ENCODE data around the gene EMILIN3.
A peak's percentile ranks its signal among the peaks of the same experiment; 100 is the strongest.

EMILIN3 gene

GRCh38 chr20:41390889-41391288 is 24.3 kb upstream of the EMILIN3 start:
- DNase-seq: no peak

- DNase-seq: no peak
These were observed 20.8 kb upstream of the EMILIN3 start for GRCh38 chr20:41387444-41387851.

- DNase-seq: peak; percentile 80
These were observed 20.1 kb upstream of the EMILIN3 start for GRCh38 chr20:41386502-41387427.

GRCh38 chr20:41382791-41383305 is 16.2 kb upstream of the EMILIN3 start:
- no peak for DNase-seq

GRCh38 chr20:41380551-41381193 is 14.1 kb upstream of the EMILIN3 start:
- DNase-seq: no peak

GRCh38 chr20:41379551-41379950 is 12.9 kb upstream of the EMILIN3 start:
- DNase-seq: no peak

- no peak for DNase-seq
These were observed 10.7 kb upstream of the EMILIN3 start for GRCh38 chr20:41377275-41377674.

GRCh38 chr20:41376349-41376748 is 9.7 kb upstream of the EMILIN3 start:
- no peak for DNase-seq

GRCh38 chr20:41375846-41376245 is 9.2 kb upstream of the EMILIN3 start:
- DNase-seq: no peak

- DNase-seq: no peak
These were observed 7.6 kb upstream of the EMILIN3 start for GRCh38 chr20:41373931-41374920.

- no peak for DNase-seq
These were observed 6.7 kb upstream of the EMILIN3 start for GRCh38 chr20:41373251-41373783.

GRCh38 chr20:41371371-41371770 is 4.8 kb upstream of the EMILIN3 start:
- no peak for DNase-seq

GRCh38 chr20:41370176-41370575 is 3.6 kb upstream of the EMILIN3 start:
- no peak for DNase-seq

GRCh38 chr20:41369673-41370072 is 3.1 kb upstream of the EMILIN3 start:
- no peak for DNase-seq

- DNase-seq: no peak
These were observed 1.3 kb upstream of the EMILIN3 start for GRCh38 chr20:41367956-41368355.

GRCh38 chr20:41367393-41367695 is 726 bp upstream of the EMILIN3 start:
- no peak for DNase-seq

GRCh38 chr20:41365777-41366545 is 657 bp downstream of the EMILIN3 start:
- DNase-seq: peak; percentile 70

- DNase-seq: peak; percentile 19
These were observed 1.5 kb downstream of the EMILIN3 start for GRCh38 chr20:41364967-41365765.

- DNase-seq: peak; percentile 26
These were observed 2.3 kb downstream of the EMILIN3 start for GRCh38 chr20:41364236-41364855.

GRCh38 chr20:41363601-41364000 is 3.0 kb downstream of the EMILIN3 start:
- peak; percentile 16 for DNase-seq

Measured in left hindlimb (tissue), 1 donor.